Smooth muscle cell (in vitro differentiated cells): ENCODE measurements around the gene SIL1. TPM values are rescaled to one million over a fixed set of nuclear protein-coding genes. Genes with fewer than 3 reads are reported as not detected.

Experiments used
- DNase-seq: peaks from one replicate; lab custom pipeline; 2025; ENCODE audit not compliant: unreplicated experiment; lab: John Stamatoyannopoulos, UW
- H2AFZ ChIP-seq: fragments of 200-600 bp; sonication (generic); 2 replicates; pipeline ENCODE4 v1.6.0; 2016; ENCODE audit warnings: antibody characterized with exemption, low read depth, mild to moderate bottlenecking
- H3F3A ChIP-seq: fragments of 200-600 bp; sonication (generic); 2 replicates; pipeline ENCODE4 v1.6.0; 2017; ENCODE audit warnings: antibody characterized with exemption, low read depth
- H3K27ac ChIP-seq: fragments of 200-600 bp; sonication (generic); 2 replicates; pipeline ENCODE4 v1.5.1; 2016; ENCODE audit warnings: low read depth, mild to moderate bottlenecking
- H3K27me3 ChIP-seq: fragments of 200-600 bp; sonication (generic); 2 replicates; pipeline ENCODE4 v1.6.1; 2016; ENCODE audit warnings: low read depth, mild to moderate bottlenecking
- H3K36me3 ChIP-seq: fragments of 200-600 bp; sonication (generic); 2 replicates; pipeline ENCODE4 v1.5.1; 2016; ENCODE audit warnings: low read depth
- H3K4me1 ChIP-seq: fragments of 200-600 bp; sonication (generic); 2 replicates; pipeline ENCODE4 v1.5.1; 2016; ENCODE audit warnings: low read depth
- H3K4me2 ChIP-seq: fragments of 200-600 bp; sonication (generic); 2 replicates; pipeline ENCODE4 v1.6.0; 2016; ENCODE audit warnings: mild to moderate bottlenecking
- H3K4me3 ChIP-seq: fragments of 200-600 bp; sonication (generic); 2 replicates; pipeline ENCODE4 v1.5.1; 2016; ENCODE audit warnings: mild to moderate bottlenecking
- H3K79me2 ChIP-seq: fragments of 200-600 bp; sonication (generic); 2 replicates; pipeline ENCODE4 v1.6.0; 2016; ENCODE audit warnings: low read depth, mild to moderate bottlenecking
- H3K9ac ChIP-seq: fragments of 200-600 bp; sonication (generic); 2 replicates; pipeline ENCODE4 v1.6.0; 2016; ENCODE audit warnings: low read depth
- H3K9me3 ChIP-seq: fragments of 200-600 bp; sonication (generic); replicated peaks from 2 replicates; pipeline ENCODE4 v1.5.1; 2016; ENCODE audit warnings: low read depth
- H4K20me1 ChIP-seq: fragments of 200-600 bp; sonication (generic); 2 replicates; pipeline ENCODE4 v1.6.0; 2016; ENCODE audit warnings: low read depth
- CTCF ChIP-seq: fragments of 200-600 bp; sonication (generic); IDR thresholded peaks from 2 replicates; pipeline ENCODE4 v1.5.1; 2017; ENCODE audit warnings: borderline replicate concordance, mild to moderate bottlenecking, antibody characterized with exemption; ENCODE audit not compliant: insufficient read depth, poor library complexity, severe bottlenecking
- WGBS: methylation state at CpG from one replicate; pipeline ENCODE4 v1.1.7; 2016; ENCODE audit warnings: low lambda C conversion rate; 5-methylcytosine and 5-hydroxymethylcytosine counted together
- polyA plus RNA-seq: library from polyadenylated mRNA; unstranded; fragments of >200 nt; fragmentation: Nextera tagmentation; extraction: Ambion mirVana; gene quantifications from 2 replicates; pipeline ENCODE4 v1.2.1, GENCODE V29; 2016
- total RNA-seq: library from RNA; depleted of rRNA; stranded (reverse); fragments of >200 nt; gene quantifications from 2 replicates; pipeline ENCODE4 v1.2.3, GENCODE V29; 2014

The SIL1 gene
- total and polyA plus RNA-seq, 2 experiments from 2014 or later = 45.5 to 119 TPM

- WGBS = 93% methylated on average over 1 of the region's 1 CpG
- peaks cover 32% of the 10 kb centered on the region for H3K79me2 ChIP-seq
- H3K36me3 ChIP-seq = no peaks in the 10 kb centered on the region
- H3K9me3 ChIP-seq = peaks cover 7% of the 10 kb centered on the region
- H3K27me3 ChIP-seq = no peaks in the 10 kb centered on the region
- no peaks in the 10 kb centered on the region for H3F3A ChIP-seq
- H4K20me1 ChIP-seq = peaks cover 9% of the 10 kb centered on the region
- no peak overlapping the region for H3K4me3 ChIP-seq
- peaks cover 6% of the 10 kb centered on the region for H3K4me1 ChIP-seq
- no peak overlapping the region for H3K9ac ChIP-seq
- no peak overlapping the region for H3K4me2 ChIP-seq
- no peak overlapping the region for H3K27ac ChIP-seq
- DNase-seq = no peak
- H2AFZ ChIP-seq = no peak overlapping the region
- no peak for TF ChIP-seq CTCF
Measured at GRCh38 chr5:139171779-139172404, 26.3 kb downstream of the SIL1 start.

- Histone ChIP-seq H3K27me3 (no peaks in the 10 kb centered on the region), H3K4me2 (no peak overlapping the region), H3F3A (no peaks in the 10 kb centered on the region), H3K9ac (no peak overlapping the region), H3K4me1 (peaks cover 6% of the 10 kb centered on the region), H4K20me1 (peaks cover 15% of the 10 kb centered on the region), H3K4me3 (no peak overlapping the region), H3K79me2 (peaks cover 14% of the 10 kb centered on the region), H3K36me3 (no peaks in the 10 kb centered on the region), H2AFZ (no peak overlapping the region), H3K27ac (no peak overlapping the region), H3K9me3 (peaks cover 7% of the 10 kb centered on the region)
- DNase-seq = no peak
- 56% methylated on average over 5 of the region's 5 CpGs for WGBS
- TF ChIP-seq CTCF = no peak
Measured at GRCh38 chr5:139167952-139168720, 30.0 kb downstream of the SIL1 start.

- no peak for DNase-seq
- WGBS = 93% methylated on average over 2 of the region's 2 CpGs
- TF ChIP-seq CTCF = no peak
- H3K9ac ChIP-seq = no peak overlapping the region
- H3K4me1 ChIP-seq = peaks cover 6% of the 10 kb centered on the region
- peaks cover 15% of the 10 kb centered on the region for H4K20me1 ChIP-seq
- H3K27me3 ChIP-seq = no peaks in the 10 kb centered on the region
- peaks cover 7% of the 10 kb centered on the region for H3K9me3 ChIP-seq
- H3K4me3 ChIP-seq = no peak overlapping the region
- peaks cover 10% of the 10 kb centered on the region for H3K79me2 ChIP-seq
- no peak overlapping the region for H3K27ac ChIP-seq
- H3F3A ChIP-seq = no peaks in the 10 kb centered on the region
- H3K36me3 ChIP-seq = no peaks in the 10 kb centered on the region
- H3K4me2 ChIP-seq = no peak overlapping the region
- H2AFZ ChIP-seq = no peak overlapping the region
Measured at GRCh38 chr5:139167533-139167932, 30.6 kb downstream of the SIL1 start.
